ENCODE data around the gene SERTAD1. TPM values are rescaled to one million over a fixed set of nuclear protein-coding genes. Genes with fewer than 3 reads are reported as not detected.

SERTAD1 gene
- total RNA-seq, 1 donor from 2014 or later: 2.4 TPM

DNA sequence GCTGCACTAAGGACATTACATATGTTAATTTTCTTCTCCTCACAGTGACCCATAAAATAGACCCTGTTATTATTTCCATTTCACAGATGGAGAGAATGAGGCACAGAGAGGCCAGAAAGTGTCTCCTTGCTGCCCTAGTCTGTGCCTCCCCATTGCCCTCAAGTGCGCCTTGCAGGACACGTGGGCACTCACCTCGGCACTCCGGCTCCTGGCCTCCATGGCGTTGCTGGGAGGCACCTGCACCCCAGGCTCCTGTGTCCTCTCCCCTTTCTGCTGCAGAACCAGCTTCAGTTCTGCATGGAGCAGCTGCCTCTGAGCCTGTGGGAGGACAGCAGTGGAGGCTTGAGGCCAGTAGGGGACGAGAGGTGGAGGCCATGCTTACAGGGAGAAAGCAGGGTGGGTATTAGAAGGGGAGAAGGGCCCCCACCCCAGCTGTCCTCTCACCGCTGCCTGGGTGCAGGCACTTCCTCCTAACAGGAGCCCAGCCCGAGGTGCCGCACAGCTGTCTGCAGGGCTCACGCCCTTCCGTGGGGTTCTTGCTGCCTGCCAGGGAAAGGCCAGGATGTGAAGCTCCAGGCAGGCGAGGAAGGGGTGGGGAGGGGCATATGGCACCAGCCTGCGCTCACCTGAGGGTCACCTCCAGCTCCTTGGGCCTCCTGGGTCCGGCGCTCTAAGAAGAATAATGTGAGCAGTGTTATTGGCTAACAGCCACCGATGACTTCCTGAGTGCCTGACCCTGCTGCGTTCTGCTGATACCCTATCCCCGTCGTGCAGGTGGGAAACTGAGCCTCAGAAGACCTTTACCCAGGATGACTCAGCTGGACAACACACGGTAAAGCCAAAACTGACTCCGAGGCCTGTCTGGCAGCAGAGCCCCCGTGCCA, 17.8 kb downstream of the SERTAD1 start:
- H3K79me2 ChIP-seq (ENCODE audit: low read depth): no peaks in the 10 kb centered on the region
- Mint-ChIP-seq H3K4me1 (peaks cover 25% of the 10 kb centered on the region), H3K27ac (no peak overlapping the region), H3K36me3 (no peaks in the 10 kb centered on the region), H3K4me3 (no peak overlapping the region), H3K27me3 (ENCODE audit: insufficient read depth, low read depth) (peaks cover 3% of the 10 kb centered on the region), H3K9me3 (no peaks in the 10 kb centered on the region)
- peaks cover 25% of the 10 kb centered on the region for H3F3A ChIP-seq (ENCODE audit: low read depth)
- DNase-seq (ENCODE audit: low spot score): no peak
- no peaks in the 10 kb centered on the region for H3K36me3 ChIP-seq
- no peak overlapping the region for H3K4me2 ChIP-seq
- no peak for TF ChIP-seq EZH2phosphoT487 (IDR thresholded peaks at IDR 0.05)
- no peak for TF ChIP-seq EZH2 (IDR thresholded peaks at IDR 0.05)
- no peaks in the 10 kb centered on the region for H3K27me3 ChIP-seq
- no peak overlapping the region for H3K9ac ChIP-seq
- H4K20me1 ChIP-seq (ENCODE audit: low read depth): no peaks in the 10 kb centered on the region
- no peaks in the 10 kb centered on the region for H3K9me3 ChIP-seq (ENCODE audit: low read depth)
- H3K4me1 ChIP-seq: peaks cover 15% of the 10 kb centered on the region
- H3K4me3 ChIP-seq: no peak overlapping the region
- H2AFZ ChIP-seq (replicated peaks): no peak overlapping the region
- no peak overlapping the region for H3K27ac ChIP-seq

DNA sequence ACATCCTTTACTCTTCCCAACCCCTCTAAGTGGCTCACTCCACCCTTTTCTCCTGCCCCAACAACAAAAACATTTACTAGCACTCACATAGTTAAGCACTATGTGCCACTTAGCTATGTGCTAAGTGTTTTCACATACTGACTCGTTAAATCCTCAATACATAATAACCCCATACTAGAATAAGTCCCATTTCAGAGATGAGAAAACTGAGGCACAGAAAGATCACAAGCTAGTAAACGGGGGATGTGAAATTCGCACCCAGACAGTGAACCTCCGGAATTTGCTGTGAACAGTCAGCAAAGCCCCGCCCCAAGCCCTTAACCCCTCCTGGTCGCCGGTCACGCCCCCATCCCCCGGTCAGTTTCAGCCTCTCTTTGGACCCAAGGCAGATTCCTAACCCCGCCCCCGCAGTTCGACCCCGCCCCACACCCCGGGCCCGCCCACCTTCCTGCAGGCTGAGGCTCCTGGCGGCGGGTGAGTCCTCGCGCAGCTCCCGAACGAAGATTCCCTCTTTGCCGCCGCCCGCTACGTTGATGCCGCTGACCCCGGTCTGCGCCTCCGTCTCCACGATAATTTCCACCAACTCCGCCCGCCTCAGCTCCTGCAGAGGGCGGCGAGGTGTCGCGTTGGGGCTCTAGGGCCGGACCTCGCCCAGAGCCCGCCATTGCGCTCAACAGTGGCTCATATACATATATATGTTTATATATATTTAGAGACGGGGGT, 22.4 kb downstream of the SERTAD1 start:
- peaks cover 12% of the 10 kb centered on the region for H3K27me3 ChIP-seq
- H3K9me3 ChIP-seq (ENCODE audit: low read depth): no peaks in the 10 kb centered on the region
- Mint-ChIP-seq H3K27me3 (ENCODE audit: insufficient read depth, low read depth) (peaks cover 16% of the 10 kb centered on the region), H3K4me3 (peak overlapping the region; percentile 90), H3K9me3 (no peaks in the 10 kb centered on the region), H3K27ac (peak overlapping the region; percentile 70), H3K4me1 (peaks cover 21% of the 10 kb centered on the region), H3K36me3 (no peaks in the 10 kb centered on the region)
- no peak for TF ChIP-seq EZH2 (IDR thresholded peaks at IDR 0.05)
- TF ChIP-seq, protein P1, sequence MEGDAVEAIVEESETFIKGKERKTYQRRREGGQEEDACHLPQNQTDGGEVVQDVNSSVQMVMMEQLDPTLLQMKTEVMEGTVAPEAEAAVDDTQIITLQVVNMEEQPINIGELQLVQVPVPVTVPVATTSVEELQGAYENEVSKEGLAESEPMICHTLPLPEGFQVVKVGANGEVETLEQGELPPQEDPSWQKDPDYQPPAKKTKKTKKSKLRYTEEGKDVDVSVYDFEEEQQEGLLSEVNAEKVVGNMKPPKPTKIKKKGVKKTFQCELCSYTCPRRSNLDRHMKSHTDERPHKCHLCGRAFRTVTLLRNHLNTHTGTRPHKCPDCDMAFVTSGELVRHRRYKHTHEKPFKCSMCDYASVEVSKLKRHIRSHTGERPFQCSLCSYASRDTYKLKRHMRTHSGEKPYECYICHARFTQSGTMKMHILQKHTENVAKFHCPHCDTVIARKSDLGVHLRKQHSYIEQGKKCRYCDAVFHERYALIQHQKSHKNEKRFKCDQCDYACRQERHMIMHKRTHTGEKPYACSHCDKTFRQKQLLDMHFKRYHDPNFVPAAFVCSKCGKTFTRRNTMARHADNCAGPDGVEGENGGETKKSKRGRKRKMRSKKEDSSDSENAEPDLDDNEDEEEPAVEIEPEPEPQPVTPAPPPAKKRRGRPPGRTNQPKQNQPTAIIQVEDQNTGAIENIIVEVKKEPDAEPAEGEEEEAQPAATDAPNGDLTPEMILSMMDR (IDR thresholded peaks at IDR 0.05): no peak
- TF ChIP-seq EZH2phosphoT487 (IDR thresholded peaks at IDR 0.05): no peak
- H3K27ac ChIP-seq: no peak overlapping the region
- peak overlapping the region; percentile 79 for H3K4me2 ChIP-seq
- DNase-seq (ENCODE audit: low spot score): peak; percentile 97
- peak overlapping the region; percentile 57 for H3K4me3 ChIP-seq
- peaks cover 7% of the 10 kb centered on the region for H3K4me1 ChIP-seq
- no peak overlapping the region for H3K9ac ChIP-seq
- H3F3A ChIP-seq (ENCODE audit: low read depth): peaks cover 26% of the 10 kb centered on the region
- H4K20me1 ChIP-seq (ENCODE audit: low read depth): no peaks in the 10 kb centered on the region
- no peaks in the 10 kb centered on the region for H3K79me2 ChIP-seq (ENCODE audit: low read depth)
- peak overlapping the region; percentile 86 for H2AFZ ChIP-seq (replicated peaks)
- H3K36me3 ChIP-seq: no peaks in the 10 kb centered on the region

DNA sequence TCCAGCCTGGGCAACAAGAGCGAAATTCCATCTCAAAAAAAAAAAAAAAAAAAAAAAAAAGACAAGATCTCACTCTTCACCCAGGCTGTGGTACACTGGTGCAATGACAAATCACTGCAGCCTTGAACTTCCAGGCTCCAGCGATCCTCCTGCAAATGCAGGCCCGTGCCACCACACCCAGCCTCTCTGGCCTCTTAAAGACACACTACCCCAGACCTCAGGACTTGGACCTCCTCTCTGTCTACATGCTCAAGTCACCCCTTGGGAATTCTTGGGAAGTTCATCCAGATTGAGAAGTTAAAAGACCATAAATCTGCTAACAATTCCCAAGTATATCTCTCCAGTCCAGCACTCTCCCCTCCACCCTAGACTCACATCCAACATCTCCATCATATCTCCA, 25.2 kb downstream of the SERTAD1 start:
- Mint-ChIP-seq H3K4me1 (peaks cover 21% of the 10 kb centered on the region), H3K36me3 (no peaks in the 10 kb centered on the region), H3K9me3 (no peaks in the 10 kb centered on the region), H3K27me3 (ENCODE audit: insufficient read depth, low read depth) (peaks cover 21% of the 10 kb centered on the region), H3K27ac (no peak overlapping the region), H3K4me3 (no peak overlapping the region)
- H3K27me3 ChIP-seq: peaks cover 21% of the 10 kb centered on the region
- no peaks in the 10 kb centered on the region for H3K36me3 ChIP-seq
- H3K27ac ChIP-seq: no peak overlapping the region
- no peak overlapping the region for H3K9ac ChIP-seq
- peaks cover 7% of the 10 kb centered on the region for H3K4me1 ChIP-seq
- no peak for DNase-seq (ENCODE audit: low spot score)
- TF ChIP-seq EZH2 (IDR thresholded peaks at IDR 0.05) (no peak), EZH2phosphoT487 (IDR thresholded peaks at IDR 0.05) (no peak)
- TF ChIP-seq, protein P1 (IDR thresholded peaks at IDR 0.05): no peak
- H3K79me2 ChIP-seq (ENCODE audit: low read depth): no peaks in the 10 kb centered on the region
- peaks cover 26% of the 10 kb centered on the region for H3F3A ChIP-seq (ENCODE audit: low read depth)
- H2AFZ ChIP-seq (replicated peaks): no peak overlapping the region
- no peaks in the 10 kb centered on the region for H4K20me1 ChIP-seq (ENCODE audit: low read depth)
- H3K4me3 ChIP-seq: no peak overlapping the region
- H3K4me2 ChIP-seq: no peak overlapping the region
- H3K9me3 ChIP-seq (ENCODE audit: low read depth): no peaks in the 10 kb centered on the region

Data from neural progenitor cell (in vitro differentiated cells).